SK-N-SH treated with all-trans-retinoic acid at 6 μM for 48 hours (cell line): ENCODE measurements around the gene CEP128.

Experiments
- ESRRG ChIP-seq: fragments of 250-450 bp; sonication (Bioruptor Pico); IDR thresholded peaks from 2 replicates; pipeline ENCODE4 v1.6.1; 2021; ENCODE audit warnings: mild to moderate bottlenecking
- SNAI2 ChIP-seq: fragments of 250-450 bp; sonication (Bioruptor Pico); IDR thresholded peaks from 2 replicates; pipeline ENCODE4 v1.5.0; 2020; ENCODE audit warnings: mild to moderate bottlenecking, moderate library complexity
- ZFP3 ChIP-seq: fragments of 250-450 bp; sonication (Bioruptor Pico); IDR thresholded peaks from 2 replicates; pipeline ENCODE4 v1.5.0; 2020; ENCODE audit warnings: mild to moderate bottlenecking, moderate library complexity
- TF ChIP-seq, protein P1 (sequence below): fragments of 250-450 bp; sonication (Bioruptor Pico); IDR thresholded peaks from 2 replicates; pipeline ENCODE4 v1.8.0; 2020; ENCODE audit warnings: mild to moderate bottlenecking, moderate library complexity, borderline replicate concordance
- TF ChIP-seq, protein P2 (sequence below): fragments of 250-450 bp; sonication (Bioruptor Pico); IDR thresholded peaks from 2 replicates; pipeline ENCODE4 v1.5.1; 2021; ENCODE audit warnings: mild to moderate bottlenecking, moderate library complexity

- TF ChIP-seq, protein P1, sequence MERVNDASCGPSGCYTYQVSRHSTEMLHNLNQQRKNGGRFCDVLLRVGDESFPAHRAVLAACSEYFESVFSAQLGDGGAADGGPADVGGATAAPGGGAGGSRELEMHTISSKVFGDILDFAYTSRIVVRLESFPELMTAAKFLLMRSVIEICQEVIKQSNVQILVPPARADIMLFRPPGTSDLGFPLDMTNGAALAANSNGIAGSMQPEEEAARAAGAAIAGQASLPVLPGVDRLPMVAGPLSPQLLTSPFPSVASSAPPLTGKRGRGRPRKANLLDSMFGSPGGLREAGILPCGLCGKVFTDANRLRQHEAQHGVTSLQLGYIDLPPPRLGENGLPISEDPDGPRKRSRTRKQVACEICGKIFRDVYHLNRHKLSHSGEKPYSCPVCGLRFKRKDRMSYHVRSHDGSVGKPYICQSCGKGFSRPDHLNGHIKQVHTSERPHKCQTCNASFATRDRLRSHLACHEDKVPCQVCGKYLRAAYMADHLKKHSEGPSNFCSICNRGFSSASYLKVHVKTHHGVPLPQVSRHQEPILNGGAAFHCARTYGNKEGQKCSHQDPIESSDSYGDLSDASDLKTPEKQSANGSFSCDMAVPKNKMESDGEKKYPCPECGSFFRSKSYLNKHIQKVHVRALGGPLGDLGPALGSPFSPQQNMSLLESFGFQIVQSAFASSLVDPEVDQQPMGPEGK (CRISPR knock-in tag): no peak
- TF ChIP-seq SNAI2 (no peak), ESRRG (CRISPR knock-in tag) (no peak), ZFP3 (no peak)
- TF ChIP-seq, protein P2, sequence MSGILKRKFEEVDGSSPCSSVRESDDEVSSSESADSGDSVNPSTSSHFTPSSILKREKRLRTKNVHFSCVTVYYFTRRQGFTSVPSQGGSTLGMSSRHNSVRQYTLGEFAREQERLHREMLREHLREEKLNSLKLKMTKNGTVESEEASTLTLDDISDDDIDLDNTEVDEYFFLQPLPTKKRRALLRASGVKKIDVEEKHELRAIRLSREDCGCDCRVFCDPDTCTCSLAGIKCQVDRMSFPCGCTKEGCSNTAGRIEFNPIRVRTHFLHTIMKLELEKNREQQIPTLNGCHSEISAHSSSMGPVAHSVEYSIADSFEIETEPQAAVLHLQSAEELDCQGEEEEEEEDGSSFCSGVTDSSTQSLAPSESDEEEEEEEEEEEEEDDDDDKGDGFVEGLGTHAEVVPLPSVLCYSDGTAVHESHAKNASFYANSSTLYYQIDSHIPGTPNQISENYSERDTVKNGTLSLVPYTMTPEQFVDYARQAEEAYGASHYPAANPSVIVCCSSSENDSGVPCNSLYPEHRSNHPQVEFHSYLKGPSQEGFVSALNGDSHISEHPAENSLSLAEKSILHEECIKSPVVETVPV (CRISPR knock-in tag): no peak
These were observed 405.1 kb downstream of the CEP128 start for GRCh38 chr14:80536456-80536855.
